Left colon (tissue), 2 donors: ENCODE results near the gene MXI1. TPM values are rescaled to one million over a fixed set of nuclear protein-coding genes. Genes with fewer than 3 reads are reported as not detected.
"Not testable (repeated sequence)": the region's sequence is repeated elsewhere in the genome, so short reads cannot be mapped to it uniquely, and the experiment has no call there.

Experiments
- ATAC-seq: fragments of 200-7000 bp; cut with Tn5 transposase; one replicate; pipeline ENCODE4 v1.9.1; 2020; ENCODE audit warnings: mild to moderate bottlenecking, moderate library complexity
- DNase-seq, 2 donors: peaks; one replicate each; pipeline ENCODE4 v3.0.0-alpha.2; 2020
- intact Hi-C, 2 donors: fragments of 100-400 bp; cut with DNase I in 1 of 2; cut with micrococcal nuclease in 1 of 2; formaldehyde crosslinking; loops; one replicate each; pipeline versions ENCODE4 v1.11.2 to v1.14.0; 2022; cut with DNase I, micrococcal nuclease
- total RNA-seq, 2 donors: library from RNA; stranded (reverse); fragmentation: NEBNext Ultra II Directional; extraction: Animal tissue kit (Norgen Biotek cat#: 25700); gene quantifications; one replicate each; pipeline ENCODE4 v1.2.1, GENCODE V29; 2021
- donor health status: DM: no; HTN: no; CAD: no.
- donor health status: DM: yes; HTN: yes; CAD: no.

Gene MXI1
- total RNA-seq, 2 donors from 2014 or later = 134 to 154 TPM

DNA sequence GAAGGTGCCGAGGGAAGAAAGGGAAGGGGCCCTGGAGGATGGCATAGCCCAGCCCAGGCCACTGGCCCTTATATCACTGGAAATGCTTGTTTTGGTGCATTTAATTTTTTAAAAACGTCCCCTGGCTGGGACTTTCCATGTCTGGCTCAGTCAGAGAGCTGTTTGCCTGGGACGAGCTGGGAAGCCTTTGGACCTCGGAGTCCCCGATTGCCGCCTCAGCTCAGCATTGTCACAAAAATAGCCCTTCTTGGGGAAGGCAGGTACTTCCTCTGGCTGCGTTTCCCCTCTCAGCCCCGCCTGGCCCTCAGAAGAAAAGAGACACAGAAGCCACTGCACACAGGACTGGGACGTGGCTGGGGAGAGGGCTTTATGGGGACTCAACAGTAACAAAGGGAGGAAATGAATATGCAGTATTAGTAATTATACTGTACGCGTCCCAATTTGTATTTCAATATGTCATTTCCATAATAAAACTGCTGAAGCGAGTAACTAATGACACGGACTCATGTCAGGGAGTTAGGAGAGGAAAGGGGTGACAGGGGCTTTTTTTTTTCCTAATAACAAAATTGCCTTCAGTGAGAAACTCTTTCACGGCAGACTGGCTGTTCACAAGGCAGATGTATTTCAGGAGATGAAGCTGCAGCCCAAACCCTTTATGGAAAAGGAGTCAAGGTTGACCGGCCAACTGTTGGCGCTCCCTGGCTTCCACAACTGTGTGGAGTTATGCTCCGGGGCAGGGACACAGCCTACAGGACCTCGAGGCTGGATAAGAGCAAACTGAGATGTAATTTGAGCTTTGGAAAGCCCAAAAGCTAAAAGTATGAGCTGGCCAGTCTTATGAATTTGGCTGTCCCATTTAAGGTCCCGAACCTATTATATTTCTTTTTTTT is 31.0 kb upstream of the MXI1 start:
- DNase-seq = peak in 1 of 2 donors; percentile 14
- intact Hi-C loops = no loop called here

DNA sequence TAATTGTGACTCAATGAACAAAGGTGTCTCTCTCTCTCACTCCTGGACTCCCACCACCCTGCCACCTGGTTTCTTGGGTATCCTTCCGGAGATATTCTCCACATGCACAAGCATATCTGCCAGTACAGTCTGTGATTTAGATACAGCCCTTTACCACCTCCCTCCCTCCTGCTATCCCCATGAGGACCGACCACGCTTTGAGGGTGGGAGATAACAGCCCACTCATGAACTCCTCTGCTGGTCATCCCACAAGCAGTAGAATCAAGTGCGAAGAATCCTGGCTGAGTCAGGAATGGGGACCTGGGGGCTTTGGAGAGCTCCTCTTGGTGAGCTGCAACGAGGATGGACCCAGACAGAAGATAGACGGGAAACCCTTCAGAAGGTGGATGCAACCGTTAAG is 28.2 kb upstream of the MXI1 start:
- intact Hi-C loops = no loop called here
- DNase-seq (no peak), ATAC-seq (no peak)

More for the DNA sequence above, 31.0 kb upstream of the MXI1 start:
- ATAC-seq = no peak

DNA sequence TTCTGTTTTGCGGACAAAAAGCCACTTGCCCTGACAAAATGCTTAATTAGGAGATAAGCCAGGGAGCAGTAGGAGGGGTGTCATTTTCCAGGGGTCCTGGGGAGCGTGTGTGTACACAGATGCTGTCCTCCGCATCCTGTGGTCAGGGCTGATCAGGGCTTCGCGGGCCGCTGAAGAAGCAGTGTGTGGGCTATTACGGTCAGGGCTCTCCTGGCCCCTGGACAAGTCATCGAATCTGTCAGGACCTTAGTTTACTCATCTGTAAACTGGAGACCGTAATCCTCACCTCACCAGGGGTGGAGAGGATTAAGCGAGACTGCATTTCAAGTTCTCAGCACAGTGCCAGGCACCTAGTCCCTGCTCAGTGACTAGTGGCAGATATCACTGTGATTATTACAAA is 26.0 kb upstream of the MXI1 start:
- DNase-seq (no peak), ATAC-seq (no peak)
- intact Hi-C loops = no loop called here

DNA sequence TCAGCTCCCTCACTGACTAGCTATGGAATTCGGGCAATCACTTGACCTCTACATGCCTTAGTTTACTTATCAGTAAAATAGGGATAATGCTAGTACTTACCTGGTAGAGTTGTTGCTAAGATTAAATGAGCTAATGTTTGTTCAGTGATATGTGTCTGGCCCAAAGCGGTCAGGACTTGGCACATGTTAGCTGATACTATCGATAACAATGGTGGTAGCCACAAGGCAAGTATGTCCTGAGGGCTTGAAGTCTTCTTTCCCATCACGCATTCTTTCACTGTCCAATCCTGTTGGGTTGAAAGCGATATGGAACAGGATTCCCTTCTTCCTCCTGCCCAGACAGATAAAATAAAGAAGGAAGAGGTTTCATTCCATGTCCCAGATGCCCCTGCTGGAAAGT is 25.5 kb upstream of the MXI1 start:
- no peak for ATAC-seq
- intact Hi-C loops = no loop called here
- DNase-seq = no peak

DNA sequence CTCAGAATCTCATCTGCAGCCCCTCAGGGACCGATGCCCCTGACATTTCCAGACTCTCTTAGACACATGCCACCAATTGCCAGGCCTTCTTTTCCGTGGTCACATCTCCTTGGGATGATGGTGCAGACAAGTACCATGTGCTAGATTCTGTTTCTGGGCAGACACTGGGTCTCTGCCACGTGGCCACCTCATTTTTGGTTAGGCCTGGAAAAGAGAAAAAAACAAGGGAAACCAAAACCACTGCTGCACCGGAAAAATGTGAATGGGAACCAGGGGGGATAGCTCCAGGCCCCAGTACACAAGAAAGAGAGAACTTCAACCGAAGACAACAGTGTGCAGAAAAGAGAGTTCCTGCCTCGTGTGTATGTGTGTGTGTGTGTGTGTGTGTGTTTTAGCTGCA is 23.0 kb upstream of the MXI1 start:
- DNase-seq = no peak
- intact Hi-C loops = no loop called here
- ATAC-seq = no peak

DNA sequence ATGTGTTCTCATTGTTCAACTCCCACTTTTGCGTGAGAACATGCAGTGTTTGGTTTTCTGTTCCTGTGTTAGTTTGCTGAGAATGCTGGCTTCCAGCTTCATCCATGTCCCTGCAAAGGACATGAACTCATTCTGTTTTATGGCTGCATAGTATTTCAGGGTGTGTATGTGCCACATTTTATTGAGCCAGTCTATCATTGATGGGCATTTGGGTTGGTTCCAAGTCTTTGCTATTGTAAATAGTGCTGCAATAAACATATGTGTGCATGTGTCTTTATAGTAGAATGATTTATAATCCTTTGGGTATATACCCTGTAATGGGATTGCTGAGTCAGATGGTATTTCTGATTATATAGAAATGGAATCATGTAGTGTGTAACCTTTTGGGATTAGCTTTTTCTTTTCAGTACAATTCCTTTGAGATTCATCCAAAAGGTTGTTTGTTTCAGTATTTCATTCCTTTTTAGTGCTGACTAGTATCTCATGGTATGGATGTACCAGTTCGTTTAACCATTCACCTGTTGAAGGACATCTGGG is 21.7 kb upstream of the MXI1 start:
- ATAC-seq = peak; percentile 62
- peak in 1 of 2 donors; percentile 34 for DNase-seq
- intact Hi-C loops = not testable (repeated sequence)

DNA sequence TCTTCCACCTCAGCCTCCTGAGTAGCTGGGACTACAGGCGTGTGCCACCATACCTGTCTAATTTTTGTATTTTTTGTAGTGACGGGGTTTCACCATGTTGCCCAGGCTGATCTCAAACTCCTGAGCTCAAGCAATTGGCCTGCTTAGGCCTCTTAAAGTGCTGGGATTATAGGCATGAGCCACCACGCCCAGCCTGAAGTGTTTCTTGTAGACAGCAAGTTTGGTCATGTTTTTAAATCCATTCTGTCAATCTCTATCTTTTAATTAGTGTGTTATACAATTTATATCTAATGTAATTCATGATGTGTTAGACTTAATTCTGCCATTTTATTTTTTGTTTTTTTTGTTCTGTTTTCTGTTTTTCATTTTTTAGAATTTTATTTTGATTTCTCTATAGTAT is 17.2 kb upstream of the MXI1 start:
- DNase-seq (peak in 1 of 2 donors; percentile 34), ATAC-seq (no peak)
- intact Hi-C loops = loop anchor here in 1 of 2 donors (10.0 kb wide), 1 partner anchor 45 kb away; no protein-coding TSS in a partner anchor

DNA sequence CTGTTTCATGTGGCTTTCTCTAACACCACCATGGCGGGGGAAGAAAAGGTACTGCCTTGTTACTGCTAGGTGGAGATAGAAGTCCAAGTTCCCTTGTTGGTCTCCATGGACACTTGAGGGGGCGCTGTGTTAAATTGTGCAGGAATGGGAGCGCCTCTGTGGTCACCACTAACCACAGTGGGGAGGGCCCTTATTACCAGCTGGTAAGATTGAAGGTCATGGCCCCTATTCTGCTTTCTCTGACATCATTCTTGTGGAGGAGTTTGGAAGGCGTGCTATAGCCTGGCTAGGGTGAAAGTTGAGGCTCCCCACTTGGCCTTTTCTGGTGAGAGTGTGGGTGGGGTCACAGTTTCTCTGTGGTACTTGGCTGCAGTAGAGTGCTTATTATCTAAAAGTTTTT is 14.9 kb upstream of the MXI1 start:
- ATAC-seq (no peak), DNase-seq (no peak)
- intact Hi-C loops = loop anchor here in 1 of 2 donors (10.0 kb wide), 1 partner anchor 48 kb away; no protein-coding TSS in a partner anchor

DNA sequence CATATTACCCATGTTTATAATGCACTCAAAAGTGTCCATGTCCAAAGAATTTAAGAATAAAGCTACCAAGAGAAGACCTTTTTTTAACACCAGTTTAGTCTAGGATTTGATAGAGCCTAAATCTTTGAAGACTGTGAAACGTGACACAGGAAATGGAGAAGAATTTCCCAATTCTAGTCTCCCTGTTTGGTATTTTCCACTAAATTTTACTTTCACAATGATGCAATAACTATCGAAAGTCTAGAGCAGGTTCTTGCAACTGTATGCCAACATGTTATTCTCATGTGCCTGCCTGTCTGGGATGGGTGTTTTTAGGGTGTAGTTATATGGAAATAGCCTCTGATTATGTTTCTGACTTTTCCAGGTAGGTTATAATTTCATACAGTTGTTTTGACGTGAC is 6.9 kb upstream of the MXI1 start:
- ATAC-seq = no peak
- no peak for DNase-seq
- intact Hi-C loops = no loop called here

DNA sequence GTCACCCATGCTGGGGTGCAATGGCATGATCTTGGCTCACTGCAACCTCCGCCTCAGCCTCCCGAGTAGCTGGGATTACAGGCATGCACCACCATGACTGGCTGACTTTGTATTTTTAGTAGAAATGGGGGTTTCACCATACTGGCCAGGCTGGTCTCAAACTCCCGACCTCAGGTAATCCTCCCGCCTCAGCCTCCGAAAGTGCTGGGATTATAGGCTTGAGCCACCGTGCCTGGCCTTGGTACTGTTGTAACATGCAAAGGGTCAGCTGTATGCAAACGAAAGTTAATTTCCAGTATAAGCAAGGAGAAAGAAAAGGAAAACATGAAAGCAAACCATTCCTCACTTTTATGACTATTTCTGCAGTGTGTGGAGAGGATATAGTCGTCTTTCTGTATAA is 6.4 kb upstream of the MXI1 start:
- DNase-seq, ATAC-seq, intact Hi-C loops: not testable (repeated sequence)

DNA sequence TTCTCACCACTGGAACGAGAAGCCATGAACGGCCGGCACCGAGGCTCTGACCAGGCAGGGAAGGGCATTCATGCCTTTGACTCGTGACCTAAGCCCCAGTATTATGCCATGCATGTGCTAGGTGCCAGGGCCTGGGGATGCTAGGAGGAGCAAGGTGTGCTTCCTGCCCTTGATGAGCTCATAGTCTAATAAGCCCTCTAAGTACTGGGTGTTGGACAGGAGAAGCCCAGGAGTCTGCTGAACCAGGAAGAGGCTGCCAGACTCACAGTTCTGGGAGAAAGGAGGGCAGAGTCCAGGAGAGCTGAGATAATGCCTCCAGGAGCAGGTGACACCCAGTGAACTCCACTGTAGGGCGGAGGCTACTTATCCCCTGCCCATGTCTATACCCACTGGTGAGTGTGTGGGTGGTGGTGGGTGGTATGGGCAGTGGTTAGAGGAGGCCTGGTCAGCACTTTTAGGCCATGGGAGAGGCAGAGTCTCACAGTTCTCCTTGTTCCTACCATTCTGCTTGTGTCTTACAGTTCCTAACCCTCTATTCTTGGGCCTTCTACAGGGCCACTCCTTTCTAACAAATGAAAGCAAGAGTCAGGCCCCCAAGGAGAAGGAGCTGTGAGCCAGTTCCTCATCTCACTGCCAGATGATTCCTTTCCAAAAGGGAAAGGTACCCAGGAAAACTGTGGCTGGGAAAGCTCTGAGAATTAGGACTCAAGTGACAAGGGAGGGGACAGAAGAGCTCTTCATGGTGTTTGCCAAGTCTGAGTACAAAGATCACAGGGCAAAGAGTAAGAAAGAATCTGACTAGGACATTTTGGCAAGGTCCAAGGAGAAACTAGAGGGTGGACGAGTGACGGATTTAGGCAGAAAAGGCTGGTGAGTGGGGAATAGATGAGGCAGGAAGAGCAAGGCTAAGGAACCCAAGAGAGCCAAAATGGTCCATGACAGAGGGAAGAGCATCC is 3.6 kb upstream of the MXI1 start:
- ATAC-seq (peak; percentile 85), DNase-seq (peak; percentile 61 to 90)
- intact Hi-C loops = no loop called here

DNA sequence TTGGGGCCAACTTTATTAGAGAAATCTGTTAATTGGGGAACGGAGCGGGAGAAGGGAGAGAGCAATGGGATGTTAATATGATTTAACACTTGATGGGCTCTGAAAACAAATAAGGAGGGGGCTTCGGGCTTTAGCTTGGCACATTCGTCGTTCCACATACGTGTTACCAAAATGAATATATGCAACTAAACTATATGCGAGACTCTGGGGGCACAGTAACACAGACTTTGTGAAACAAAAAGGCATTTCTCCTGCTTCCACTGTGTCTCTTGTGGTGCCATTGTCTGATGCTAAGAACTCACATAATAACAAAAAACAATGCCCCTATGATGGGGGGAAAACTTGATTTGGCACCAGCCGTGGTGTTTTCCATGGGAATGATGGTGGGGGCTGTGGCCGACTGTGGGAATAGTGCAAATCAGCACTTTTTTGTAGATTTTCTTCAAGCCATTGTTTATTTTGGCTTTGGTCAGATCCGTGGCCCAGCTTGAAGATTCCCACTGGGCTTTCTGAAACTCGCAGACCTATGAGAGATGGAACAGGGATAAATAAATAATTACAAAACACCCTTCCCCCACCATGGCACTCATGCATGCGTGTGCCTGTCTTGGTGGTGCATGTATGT is 2.2 kb upstream of the MXI1 start:
- ATAC-seq = no peak
- intact Hi-C loops = loop anchor here in 1 of 2 donors (5.0 kb wide), 1 partner anchor 63 kb away; no protein-coding TSS in a partner anchor
- DNase-seq = no peak

DNA sequence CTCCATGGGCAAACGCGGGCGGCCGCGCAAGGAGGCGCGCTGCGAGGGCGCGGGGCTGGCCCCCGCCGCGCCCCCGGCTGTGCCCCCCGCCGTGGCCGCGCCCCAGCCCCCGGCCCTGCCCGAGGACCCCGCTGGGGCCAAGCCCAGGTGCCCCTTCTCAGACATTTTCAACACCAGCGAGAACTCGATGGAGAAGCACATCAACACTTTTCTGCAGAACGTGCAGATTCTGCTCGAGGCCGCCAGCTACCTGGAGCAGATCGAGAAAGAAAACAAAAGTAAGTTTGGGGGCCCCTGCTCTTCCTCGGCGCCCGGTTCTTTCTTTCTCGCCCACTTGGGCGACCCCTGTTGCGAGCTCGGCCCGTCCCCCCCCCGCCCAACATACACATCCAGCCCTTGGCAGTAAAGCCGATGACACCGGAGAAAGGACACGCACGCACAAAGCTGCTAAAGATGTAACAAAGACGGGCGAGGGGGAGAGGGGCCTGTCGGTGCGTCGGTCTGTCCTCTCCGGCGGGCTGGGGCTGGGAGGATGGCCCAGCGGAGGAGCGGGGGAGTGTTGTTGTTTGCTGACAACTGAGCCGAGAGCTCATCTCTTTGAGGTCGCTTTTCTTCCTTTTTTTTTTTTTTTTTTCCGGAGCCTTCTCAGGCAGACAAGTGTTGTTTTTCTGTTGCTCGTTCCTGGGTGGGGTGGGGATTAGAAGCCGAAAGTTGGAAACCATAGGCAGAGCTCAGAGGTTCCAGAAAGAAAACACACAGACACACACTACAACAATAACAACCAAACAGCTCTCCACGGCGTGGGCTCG is 604 bp downstream of the MXI1 start:
- ATAC-seq (no peak), DNase-seq (peak in 1 of 2 donors; percentile 53)
- intact Hi-C loops = loop anchor here in 1 of 2 donors (5.0 kb wide), 1 partner anchor 66 kb away; no protein-coding TSS in a partner anchor

DNA sequence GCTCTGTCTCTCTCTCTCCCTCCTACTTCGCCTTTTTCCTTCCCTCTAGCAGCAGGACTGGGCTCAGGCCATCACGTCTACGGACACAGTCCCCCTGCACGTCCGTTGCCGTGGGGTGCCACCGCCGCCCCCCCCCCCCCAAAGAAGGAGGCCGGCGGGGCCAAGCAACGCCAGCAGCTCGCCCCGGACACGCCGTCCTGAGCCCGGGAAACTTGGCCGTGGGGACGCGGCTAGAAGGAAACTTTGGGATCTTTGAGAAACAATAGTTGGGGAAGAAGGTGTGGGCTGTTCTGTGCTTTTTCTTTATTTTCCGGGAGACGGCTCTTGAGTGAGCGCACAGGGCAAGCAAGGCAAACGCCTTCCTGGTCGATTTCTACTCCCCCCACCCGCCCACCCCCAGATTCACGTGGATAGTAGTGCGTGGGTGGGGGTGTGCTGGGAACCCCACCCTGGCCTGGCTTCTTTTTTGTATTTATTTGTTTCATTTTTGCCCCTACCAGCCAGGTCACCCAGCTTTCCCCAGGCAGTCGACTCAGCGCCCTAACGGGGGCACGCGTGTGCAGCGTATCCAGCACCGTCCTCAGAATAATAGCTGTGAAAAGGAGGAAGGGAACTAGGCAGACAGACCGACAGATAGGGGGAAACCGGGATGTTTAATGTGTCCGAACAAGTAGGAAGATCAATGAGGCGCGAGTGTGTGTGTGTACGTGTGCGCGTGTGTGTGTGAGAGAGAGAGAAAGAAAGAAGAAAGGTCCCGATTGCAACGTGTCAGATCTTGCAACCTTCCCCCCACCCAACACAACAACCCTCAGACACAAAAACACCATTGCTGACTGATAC is 1.4 kb downstream of the MXI1 start:
- intact Hi-C loops = loop anchor here in 1 of 2 donors (5.0 kb wide), 1 partner anchor 67 kb away; no protein-coding TSS in a partner anchor
- ATAC-seq (peak; percentile 6), DNase-seq (peak in 1 of 2 donors; percentile 57)

DNA sequence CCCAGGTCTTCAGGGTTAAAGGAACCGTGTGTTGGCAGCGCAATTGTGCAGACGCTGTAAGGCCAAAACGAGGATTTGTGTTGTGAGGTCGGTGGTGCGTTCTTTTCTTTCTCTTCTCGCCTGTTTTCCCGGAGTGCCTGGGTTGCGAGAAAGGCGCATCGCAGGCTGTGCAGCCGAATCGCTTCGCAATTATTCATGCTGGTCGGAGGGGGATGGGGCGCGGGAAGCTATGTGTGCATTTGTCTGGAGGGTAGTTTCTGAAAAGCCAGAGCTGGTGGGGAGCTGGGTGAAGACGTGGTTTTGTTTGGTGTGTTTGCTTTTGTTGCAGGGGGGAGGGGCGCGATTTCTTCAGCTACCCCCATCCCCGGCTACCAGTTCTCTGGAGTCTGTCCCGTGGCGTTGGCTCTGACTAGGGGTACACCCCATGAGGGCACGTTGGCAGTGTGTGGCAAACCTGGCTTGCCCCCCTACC is 2.1 kb downstream of the MXI1 start:
- ATAC-seq (peak; percentile 1), DNase-seq (peak in 1 of 2 donors; percentile 67)
- intact Hi-C loops = loop anchor here in 1 of 2 donors (5.0 kb wide), 1 partner anchor 67 kb away; no protein-coding TSS in a partner anchor

DNA sequence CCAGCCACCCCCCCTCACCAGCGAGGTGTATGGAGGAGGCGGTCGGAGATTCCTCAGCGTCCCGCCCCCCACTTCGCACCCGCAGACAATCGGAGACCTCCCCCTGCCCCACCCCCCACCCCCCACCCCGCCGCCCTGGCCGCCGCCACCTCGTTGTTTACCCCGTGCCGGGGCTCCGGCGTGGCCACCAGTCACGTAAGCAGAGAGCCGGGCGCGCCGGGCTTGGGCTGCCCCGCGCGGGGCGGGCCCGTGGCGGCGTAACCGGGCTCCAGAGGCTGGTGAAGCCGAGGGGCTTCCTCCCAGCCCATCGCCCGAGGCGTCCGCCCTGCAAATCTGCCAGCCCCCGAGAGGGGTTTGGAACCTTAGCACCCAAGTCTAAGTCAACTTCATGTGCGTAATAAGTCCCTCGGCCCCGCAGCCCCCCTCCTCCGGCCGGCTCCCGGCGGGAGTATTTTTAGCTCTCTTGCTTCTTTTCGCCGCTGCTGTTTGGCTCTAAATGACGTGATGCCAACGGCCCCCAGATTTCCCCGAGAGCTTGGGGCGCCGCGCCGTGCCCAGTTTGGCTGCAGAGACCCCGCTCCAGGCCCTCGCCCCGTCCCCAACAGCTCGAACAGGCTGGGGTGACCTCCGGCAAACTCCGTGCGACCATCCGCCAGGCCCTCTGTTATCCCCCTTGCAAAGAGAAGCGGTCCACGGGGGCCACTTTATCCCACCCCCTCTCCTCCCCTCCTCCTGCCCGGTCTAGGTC is 2.7 kb downstream of the MXI1 start:
- DNase-seq = peak in 1 of 2 donors; percentile 72
- intact Hi-C loops = loop anchor here in 1 of 2 donors (5.0 kb wide), 1 partner anchor 68 kb away; no protein-coding TSS in a partner anchor
- peak; percentile 30 for ATAC-seq
